Measurements from ENCODE around the gene CRYBB3. TPM values are rescaled to one million over a fixed set of nuclear protein-coding genes. Genes with fewer than 3 reads are reported as not detected.

Gene CRYBB3
- total RNA-seq, 1 experiment from 2014 or later = 0.48 TPM

DNA sequence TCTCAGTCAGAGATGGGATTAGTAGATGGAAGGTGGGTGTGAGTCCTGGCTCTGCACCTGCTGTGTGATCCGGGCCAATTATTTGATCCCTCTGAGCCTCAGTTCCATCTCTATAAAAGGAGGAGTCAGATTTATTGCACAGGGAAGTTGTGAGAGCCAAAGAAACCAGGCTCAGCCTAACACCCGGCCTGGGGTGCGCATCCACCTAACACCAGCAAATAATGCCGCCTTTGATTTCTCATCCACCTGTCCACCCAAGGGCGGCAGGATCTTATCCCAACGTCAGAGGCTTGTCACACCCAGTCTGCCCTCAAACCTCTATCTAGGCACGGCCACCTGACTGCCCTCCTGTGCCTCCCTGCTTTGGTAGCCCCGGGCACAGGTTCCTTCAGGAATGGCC lies 22.1 kb downstream of the CRYBB3 start (continued):
- TF ChIP-seq, protein P1, sequence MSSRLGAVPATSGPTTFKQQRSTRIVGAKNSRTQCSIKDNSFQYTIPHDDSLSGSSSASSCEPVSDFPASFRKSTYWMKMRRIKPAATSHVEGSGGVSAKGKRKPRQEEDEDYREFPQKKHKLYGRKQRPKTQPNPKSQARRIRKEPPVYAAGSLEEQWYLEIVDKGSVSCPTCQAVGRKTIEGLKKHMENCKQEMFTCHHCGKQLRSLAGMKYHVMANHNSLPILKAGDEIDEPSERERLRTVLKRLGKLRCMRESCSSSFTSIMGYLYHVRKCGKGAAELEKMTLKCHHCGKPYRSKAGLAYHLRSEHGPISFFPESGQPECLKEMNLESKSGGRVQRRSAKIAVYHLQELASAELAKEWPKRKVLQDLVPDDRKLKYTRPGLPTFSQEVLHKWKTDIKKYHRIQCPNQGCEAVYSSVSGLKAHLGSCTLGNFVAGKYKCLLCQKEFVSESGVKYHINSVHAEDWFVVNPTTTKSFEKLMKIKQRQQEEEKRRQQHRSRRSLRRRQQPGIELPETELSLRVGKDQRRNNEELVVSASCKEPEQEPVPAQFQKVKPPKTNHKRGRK (CRISPR knock-in tag; IDR thresholded peaks at IDR 0.05; ENCODE audit: borderline replicate concordance) = no peak
- TF ChIP-seq KAT7 (CRISPR knock-in tag; IDR thresholded peaks at IDR 0.05; ENCODE audit: borderline replicate concordance) = no peak

DNA sequence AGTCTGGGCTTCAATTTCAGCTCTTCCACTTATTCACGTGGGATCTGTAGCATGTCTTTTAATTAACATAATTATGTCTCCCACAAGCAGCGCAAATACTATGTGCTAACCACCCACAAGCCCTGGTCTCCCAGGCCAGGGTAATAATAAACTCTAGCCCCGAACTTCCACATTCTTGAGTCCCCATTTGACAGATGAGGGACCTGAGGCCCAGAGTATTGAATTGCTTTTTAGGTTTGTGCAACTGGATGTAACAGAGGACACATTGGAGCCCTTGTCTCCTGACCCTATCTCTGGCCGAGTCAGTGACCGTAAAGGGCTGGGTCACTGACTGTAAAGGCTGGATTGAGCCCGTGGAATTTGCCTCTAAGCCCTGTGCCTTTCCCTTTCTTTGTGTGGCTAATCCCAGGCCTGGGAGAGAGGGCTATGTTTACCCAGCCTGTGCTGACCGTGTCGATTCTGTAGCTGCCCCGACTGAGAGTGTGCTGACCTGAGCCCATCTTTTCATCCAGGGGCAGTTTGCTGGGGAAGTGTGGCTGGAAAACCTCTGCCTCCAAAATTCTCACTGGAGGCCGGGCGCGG lies 23.7 kb downstream of the CRYBB3 start:
- DNase-seq (ENCODE audit: low spot score) (no peak), ATAC-seq (no peak)
- no peaks in the 10 kb centered on the region; the same call in none of the 2 replicates for H3K27me3 Mint-ChIP-seq (ENCODE audit: low read depth)
- no peak overlapping the region for H3K4me3 Mint-ChIP-seq
- TF ChIP-seq SOX15 (CRISPR knock-in tag; IDR thresholded peaks at IDR 0.05) (no peak), ETV6 (CRISPR knock-in tag; IDR thresholded peaks at IDR 0.05) (no peak), ZNF219 (CRISPR knock-in tag; IDR thresholded peaks at IDR 0.05; ENCODE audit: borderline replicate concordance) (no peak), PRRX2 (CRISPR knock-in tag; IDR thresholded peaks at IDR 0.05) (no peak), CREB1 (CRISPR knock-in tag; IDR thresholded peaks at IDR 0.05) (no peak), OVOL2 (CRISPR knock-in tag; IDR thresholded peaks at IDR 0.05; ENCODE audit: borderline replicate concordance) (no peak), FOXK1 (CRISPR knock-in tag; IDR thresholded peaks at IDR 0.05) (no peak), ZNF317 (CRISPR knock-in tag; IDR thresholded peaks at IDR 0.05; ENCODE audit: borderline replicate concordance, low read depth) (no peak), NR1H2 (CRISPR knock-in tag; IDR thresholded peaks at IDR 0.05) (no peak), TEAD1 (CRISPR knock-in tag; IDR thresholded peaks at IDR 0.05) (no peak), RELA (CRISPR knock-in tag; IDR thresholded peaks at IDR 0.05; ENCODE audit: borderline replicate concordance) (no peak)
- TF ChIP-seq, protein P2, sequence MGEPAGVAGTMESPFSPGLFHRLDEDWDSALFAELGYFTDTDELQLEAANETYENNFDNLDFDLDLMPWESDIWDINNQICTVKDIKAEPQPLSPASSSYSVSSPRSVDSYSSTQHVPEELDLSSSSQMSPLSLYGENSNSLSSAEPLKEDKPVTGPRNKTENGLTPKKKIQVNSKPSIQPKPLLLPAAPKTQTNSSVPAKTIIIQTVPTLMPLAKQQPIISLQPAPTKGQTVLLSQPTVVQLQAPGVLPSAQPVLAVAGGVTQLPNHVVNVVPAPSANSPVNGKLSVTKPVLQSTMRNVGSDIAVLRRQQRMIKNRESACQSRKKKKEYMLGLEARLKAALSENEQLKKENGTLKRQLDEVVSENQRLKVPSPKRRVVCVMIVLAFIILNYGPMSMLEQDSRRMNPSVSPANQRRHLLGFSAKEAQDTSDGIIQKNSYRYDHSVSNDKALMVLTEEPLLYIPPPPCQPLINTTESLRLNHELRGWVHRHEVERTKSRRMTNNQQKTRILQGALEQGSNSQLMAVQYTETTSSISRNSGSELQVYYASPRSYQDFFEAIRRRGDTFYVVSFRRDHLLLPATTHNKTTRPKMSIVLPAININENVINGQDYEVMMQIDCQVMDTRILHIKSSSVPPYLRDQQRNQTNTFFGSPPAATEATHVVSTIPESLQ (CRISPR knock-in tag; IDR thresholded peaks at IDR 0.05) = no peak
- TF ChIP-seq, protein P3, sequence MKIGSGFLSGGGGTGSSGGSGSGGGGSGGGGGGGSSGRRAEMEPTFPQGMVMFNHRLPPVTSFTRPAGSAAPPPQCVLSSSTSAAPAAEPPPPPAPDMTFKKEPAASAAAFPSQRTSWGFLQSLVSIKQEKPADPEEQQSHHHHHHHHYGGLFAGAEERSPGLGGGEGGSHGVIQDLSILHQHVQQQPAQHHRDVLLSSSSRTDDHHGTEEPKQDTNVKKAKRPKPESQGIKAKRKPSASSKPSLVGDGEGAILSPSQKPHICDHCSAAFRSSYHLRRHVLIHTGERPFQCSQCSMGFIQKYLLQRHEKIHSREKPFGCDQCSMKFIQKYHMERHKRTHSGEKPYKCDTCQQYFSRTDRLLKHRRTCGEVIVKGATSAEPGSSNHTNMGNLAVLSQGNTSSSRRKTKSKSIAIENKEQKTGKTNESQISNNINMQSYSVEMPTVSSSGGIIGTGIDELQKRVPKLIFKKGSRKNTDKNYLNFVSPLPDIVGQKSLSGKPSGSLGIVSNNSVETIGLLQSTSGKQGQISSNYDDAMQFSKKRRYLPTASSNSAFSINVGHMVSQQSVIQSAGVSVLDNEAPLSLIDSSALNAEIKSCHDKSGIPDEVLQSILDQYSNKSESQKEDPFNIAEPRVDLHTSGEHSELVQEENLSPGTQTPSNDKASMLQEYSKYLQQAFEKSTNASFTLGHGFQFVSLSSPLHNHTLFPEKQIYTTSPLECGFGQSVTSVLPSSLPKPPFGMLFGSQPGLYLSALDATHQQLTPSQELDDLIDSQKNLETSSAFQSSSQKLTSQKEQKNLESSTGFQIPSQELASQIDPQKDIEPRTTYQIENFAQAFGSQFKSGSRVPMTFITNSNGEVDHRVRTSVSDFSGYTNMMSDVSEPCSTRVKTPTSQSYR (CRISPR knock-in tag; IDR thresholded peaks at IDR 0.05) = no peak
- TF ChIP-seq, protein P4, sequence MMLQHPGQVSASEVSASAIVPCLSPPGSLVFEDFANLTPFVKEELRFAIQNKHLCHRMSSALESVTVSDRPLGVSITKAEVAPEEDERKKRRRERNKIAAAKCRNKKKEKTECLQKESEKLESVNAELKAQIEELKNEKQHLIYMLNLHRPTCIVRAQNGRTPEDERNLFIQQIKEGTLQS (CRISPR knock-in tag; conservative IDR thresholded peaks at IDR 0.05) = no peak
- TF ChIP-seq, protein P5, sequence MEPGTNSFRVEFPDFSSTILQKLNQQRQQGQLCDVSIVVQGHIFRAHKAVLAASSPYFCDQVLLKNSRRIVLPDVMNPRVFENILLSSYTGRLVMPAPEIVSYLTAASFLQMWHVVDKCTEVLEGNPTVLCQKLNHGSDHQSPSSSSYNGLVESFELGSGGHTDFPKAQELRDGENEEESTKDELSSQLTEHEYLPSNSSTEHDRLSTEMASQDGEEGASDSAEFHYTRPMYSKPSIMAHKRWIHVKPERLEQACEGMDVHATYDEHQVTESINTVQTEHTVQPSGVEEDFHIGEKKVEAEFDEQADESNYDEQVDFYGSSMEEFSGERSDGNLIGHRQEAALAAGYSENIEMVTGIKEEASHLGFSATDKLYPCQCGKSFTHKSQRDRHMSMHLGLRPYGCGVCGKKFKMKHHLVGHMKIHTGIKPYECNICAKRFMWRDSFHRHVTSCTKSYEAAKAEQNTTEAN (CRISPR knock-in tag; IDR thresholded peaks at IDR 0.05) = no peak
- TF ChIP-seq, protein P6, sequence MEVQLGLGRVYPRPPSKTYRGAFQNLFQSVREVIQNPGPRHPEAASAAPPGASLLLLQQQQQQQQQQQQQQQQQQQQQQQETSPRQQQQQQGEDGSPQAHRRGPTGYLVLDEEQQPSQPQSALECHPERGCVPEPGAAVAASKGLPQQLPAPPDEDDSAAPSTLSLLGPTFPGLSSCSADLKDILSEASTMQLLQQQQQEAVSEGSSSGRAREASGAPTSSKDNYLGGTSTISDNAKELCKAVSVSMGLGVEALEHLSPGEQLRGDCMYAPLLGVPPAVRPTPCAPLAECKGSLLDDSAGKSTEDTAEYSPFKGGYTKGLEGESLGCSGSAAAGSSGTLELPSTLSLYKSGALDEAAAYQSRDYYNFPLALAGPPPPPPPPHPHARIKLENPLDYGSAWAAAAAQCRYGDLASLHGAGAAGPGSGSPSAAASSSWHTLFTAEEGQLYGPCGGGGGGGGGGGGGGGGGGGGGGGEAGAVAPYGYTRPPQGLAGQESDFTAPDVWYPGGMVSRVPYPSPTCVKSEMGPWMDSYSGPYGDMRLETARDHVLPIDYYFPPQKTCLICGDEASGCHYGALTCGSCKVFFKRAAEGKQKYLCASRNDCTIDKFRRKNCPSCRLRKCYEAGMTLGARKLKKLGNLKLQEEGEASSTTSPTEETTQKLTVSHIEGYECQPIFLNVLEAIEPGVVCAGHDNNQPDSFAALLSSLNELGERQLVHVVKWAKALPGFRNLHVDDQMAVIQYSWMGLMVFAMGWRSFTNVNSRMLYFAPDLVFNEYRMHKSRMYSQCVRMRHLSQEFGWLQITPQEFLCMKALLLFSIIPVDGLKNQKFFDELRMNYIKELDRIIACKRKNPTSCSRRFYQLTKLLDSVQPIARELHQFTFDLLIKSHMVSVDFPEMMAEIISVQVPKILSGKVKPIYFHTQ (CRISPR knock-in tag; IDR thresholded peaks at IDR 0.05) = no peak
- TF ChIP-seq, protein P7, sequence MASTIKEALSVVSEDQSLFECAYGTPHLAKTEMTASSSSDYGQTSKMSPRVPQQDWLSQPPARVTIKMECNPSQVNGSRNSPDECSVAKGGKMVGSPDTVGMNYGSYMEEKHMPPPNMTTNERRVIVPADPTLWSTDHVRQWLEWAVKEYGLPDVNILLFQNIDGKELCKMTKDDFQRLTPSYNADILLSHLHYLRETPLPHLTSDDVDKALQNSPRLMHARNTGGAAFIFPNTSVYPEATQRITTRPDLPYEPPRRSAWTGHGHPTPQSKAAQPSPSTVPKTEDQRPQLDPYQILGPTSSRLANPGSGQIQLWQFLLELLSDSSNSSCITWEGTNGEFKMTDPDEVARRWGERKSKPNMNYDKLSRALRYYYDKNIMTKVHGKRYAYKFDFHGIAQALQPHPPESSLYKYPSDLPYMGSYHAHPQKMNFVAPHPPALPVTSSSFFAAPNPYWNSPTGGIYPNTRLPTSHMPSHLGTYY (CRISPR knock-in tag; IDR thresholded peaks at IDR 0.05) = no peak
- TF ChIP-seq, protein P8, sequence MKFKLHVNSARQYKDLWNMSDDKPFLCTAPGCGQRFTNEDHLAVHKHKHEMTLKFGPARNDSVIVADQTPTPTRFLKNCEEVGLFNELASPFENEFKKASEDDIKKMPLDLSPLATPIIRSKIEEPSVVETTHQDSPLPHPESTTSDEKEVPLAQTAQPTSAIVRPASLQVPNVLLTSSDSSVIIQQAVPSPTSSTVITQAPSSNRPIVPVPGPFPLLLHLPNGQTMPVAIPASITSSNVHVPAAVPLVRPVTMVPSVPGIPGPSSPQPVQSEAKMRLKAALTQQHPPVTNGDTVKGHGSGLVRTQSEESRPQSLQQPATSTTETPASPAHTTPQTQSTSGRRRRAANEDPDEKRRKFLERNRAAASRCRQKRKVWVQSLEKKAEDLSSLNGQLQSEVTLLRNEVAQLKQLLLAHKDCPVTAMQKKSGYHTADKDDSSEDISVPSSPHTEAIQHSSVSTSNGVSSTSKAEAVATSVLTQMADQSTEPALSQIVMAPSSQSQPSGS (CRISPR knock-in tag; IDR thresholded peaks at IDR 0.05; ENCODE audit: borderline replicate concordance, low read depth) = no peak
- no peaks in the 10 kb centered on the region for H3K4me1 Mint-ChIP-seq
- H3K27ac Mint-ChIP-seq = no peak overlapping the region
- ChIA-PET POLR2A (no interaction called here), CTCF (interaction anchor here (0.9 to 1.2 kb wide), 3 partner anchors 21 to 142 kb away, joined by 3 to 5 read pairs (median 4); no protein-coding TSS in a partner anchor)
- H3K9me3 Mint-ChIP-seq = no peaks in the 10 kb centered on the region
- no peaks in the 10 kb centered on the region for H3K36me3 Mint-ChIP-seq

Data from WTC11 (cell line).